Panc1 (cell line): ENCODE results near the gene HECA.

ENCODE experiments used
- POLR2AphosphoS5 ChIP-seq: IDR thresholded peaks from 2 replicates; pipeline ENCODE4 v1.6.1; 2012; ENCODE audit warnings: mild to moderate bottlenecking, low read depth, low read length, moderate library complexity
- SIN3A ChIP-seq: IDR thresholded peaks from 2 replicates; pipeline ENCODE4 v1.6.1; 2012; ENCODE audit warnings: low read depth, mild to moderate bottlenecking, low read length, moderate library complexity, borderline replicate concordance; ENCODE audit not compliant: insufficient read depth
- TCF7L2 ChIP-seq: IDR thresholded peaks from 2 replicates; pipeline ENCODE4 v1.6.1; 2011; ENCODE audit warnings: mild to moderate bottlenecking, low read depth, low read length, inconsistent platforms
- TF ChIP-seq, protein P1 (sequence below): fragments of 450-650 bp; IDR thresholded peaks from 2 replicates; pipeline ENCODE4 v1.5.1; 2017; ENCODE audit warnings: mild to moderate bottlenecking
- TF ChIP-seq, protein P2 (sequence below), 2 experiments: IDR thresholded peaks; 2 replicates each; pipeline ENCODE4 v1.6.1; 2011 to 2012; ENCODE audit warnings: low read depth in 2 of 2, control low read depth in 1 of 2, low read length in 1 of 2, mild to moderate bottlenecking in 1 of 2, moderate library complexity in 1 of 2; ENCODE audit not compliant: insufficient read depth in 1 of 2

DNA sequence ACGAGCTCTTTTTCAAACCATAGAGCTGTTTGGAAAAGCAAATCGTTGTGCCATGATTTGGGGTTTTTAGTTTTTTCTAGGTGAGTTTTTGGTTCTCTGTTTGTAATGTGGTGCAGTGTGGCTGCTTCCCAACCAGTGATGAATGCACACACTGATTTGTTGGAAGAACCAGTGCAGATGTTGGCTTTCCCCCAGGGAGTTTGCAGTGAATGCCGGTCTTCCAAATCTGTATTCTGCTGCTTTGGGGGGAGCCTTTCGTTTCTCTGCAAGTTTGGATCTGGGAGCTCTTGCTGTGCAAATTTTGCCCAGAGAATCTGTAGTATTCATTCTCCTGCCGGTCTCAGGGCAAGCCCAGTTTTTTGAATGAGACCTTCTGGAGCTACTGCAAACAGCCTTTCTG is 14.5 kb downstream of the HECA start:
- TF ChIP-seq, protein P1, sequence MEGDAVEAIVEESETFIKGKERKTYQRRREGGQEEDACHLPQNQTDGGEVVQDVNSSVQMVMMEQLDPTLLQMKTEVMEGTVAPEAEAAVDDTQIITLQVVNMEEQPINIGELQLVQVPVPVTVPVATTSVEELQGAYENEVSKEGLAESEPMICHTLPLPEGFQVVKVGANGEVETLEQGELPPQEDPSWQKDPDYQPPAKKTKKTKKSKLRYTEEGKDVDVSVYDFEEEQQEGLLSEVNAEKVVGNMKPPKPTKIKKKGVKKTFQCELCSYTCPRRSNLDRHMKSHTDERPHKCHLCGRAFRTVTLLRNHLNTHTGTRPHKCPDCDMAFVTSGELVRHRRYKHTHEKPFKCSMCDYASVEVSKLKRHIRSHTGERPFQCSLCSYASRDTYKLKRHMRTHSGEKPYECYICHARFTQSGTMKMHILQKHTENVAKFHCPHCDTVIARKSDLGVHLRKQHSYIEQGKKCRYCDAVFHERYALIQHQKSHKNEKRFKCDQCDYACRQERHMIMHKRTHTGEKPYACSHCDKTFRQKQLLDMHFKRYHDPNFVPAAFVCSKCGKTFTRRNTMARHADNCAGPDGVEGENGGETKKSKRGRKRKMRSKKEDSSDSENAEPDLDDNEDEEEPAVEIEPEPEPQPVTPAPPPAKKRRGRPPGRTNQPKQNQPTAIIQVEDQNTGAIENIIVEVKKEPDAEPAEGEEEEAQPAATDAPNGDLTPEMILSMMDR = no peak
- TF ChIP-seq, protein P2, sequence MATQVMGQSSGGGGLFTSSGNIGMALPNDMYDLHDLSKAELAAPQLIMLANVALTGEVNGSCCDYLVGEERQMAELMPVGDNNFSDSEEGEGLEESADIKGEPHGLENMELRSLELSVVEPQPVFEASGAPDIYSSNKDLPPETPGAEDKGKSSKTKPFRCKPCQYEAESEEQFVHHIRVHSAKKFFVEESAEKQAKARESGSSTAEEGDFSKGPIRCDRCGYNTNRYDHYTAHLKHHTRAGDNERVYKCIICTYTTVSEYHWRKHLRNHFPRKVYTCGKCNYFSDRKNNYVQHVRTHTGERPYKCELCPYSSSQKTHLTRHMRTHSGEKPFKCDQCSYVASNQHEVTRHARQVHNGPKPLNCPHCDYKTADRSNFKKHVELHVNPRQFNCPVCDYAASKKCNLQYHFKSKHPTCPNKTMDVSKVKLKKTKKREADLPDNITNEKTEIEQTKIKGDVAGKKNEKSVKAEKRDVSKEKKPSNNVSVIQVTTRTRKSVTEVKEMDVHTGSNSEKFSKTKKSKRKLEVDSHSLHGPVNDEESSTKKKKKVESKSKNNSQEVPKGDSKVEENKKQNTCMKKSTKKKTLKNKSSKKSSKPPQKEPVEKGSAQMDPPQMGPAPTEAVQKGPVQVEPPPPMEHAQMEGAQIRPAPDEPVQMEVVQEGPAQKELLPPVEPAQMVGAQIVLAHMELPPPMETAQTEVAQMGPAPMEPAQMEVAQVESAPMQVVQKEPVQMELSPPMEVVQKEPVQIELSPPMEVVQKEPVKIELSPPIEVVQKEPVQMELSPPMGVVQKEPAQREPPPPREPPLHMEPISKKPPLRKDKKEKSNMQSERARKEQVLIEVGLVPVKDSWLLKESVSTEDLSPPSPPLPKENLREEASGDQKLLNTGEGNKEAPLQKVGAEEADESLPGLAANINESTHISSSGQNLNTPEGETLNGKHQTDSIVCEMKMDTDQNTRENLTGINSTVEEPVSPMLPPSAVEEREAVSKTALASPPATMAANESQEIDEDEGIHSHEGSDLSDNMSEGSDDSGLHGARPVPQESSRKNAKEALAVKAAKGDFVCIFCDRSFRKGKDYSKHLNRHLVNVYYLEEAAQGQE (IDR thresholded peaks at IDR 0.05; ENCODE audit: insufficient read depth in 1 of 2, low read depth in 2 of 2, low read length in 1 of 2) = no peak
- TF ChIP-seq POLR2AphosphoS5 = no peak
- TF ChIP-seq SIN3A = no peak
- no peak for TF ChIP-seq TCF7L2
